Liver (tissue), 9 donors: ENCODE measurements around the gene TH. TPM values are rescaled to one million over a fixed set of nuclear protein-coding genes. Genes with fewer than 3 reads are reported as not detected.

ENCODE experiments used
- DNase-seq: peaks from one replicate; pipeline ENCODE4 v3.0.0-alpha.2; 2017; ENCODE audit warnings: low spot score
- H3K27ac ChIP-seq, 2 donors: one replicate each; pipeline ENCODE4 v1.7.0; 2013; ENCODE audit warnings: inconsistent platforms in 2 of 2, low read length in 2 of 2, control low read depth in 1 of 2, low read depth in 1 of 2, mild to moderate bottlenecking in 1 of 2
- H3K27me3 ChIP-seq, 4 donors: one replicate each; pipeline versions ENCODE4 v1.6.1 to v1.7.0; 2013; ENCODE audit warnings: low read length in 3 of 4, inconsistent platforms in 1 of 4, mild to moderate bottlenecking in 1 of 4, moderate library complexity in 1 of 4; ENCODE audit not compliant: control insufficient read depth in 4 of 4, insufficient read depth in 4 of 4
- H3K36me3 ChIP-seq, 4 donors: one replicate each; pipeline versions ENCODE4 v1.6.1 to v1.7.0; 2013; ENCODE audit warnings: low read length in 3 of 4, mild to moderate bottlenecking in 3 of 4, low read depth in 1 of 4, moderate library complexity in 1 of 4; ENCODE audit not compliant: control insufficient read depth in 4 of 4, insufficient read depth in 3 of 4
- H3K4me1 ChIP-seq, 4 donors: one replicate each; pipeline versions ENCODE4 v1.6.1 to v1.7.0; 2013; ENCODE audit warnings: low read length in 3 of 4, mild to moderate bottlenecking in 3 of 4, moderate library complexity in 1 of 4; ENCODE audit not compliant: control insufficient read depth in 4 of 4, insufficient read depth in 4 of 4
- H3K4me3 ChIP-seq, 3 donors: one replicate each; pipeline versions ENCODE4 v1.6.1 to v1.7.0; 2013; ENCODE audit warnings: low read length in 3 of 3, control low read depth in 1 of 3, low read depth in 1 of 3, mild to moderate bottlenecking in 1 of 3
- H3K9ac ChIP-seq, 2 donors: one replicate each; pipeline ENCODE4 v1.7.0; 2013; ENCODE audit warnings: low read length in 2 of 2, mild to moderate bottlenecking in 2 of 2, moderate library complexity in 2 of 2, control low read depth in 1 of 2, low read depth in 1 of 2
- H3K9me3 ChIP-seq, 4 donors: one replicate each; pipeline versions ENCODE4 v1.6.1 to v1.7.0; 2013; ENCODE audit warnings: low read length in 3 of 4; ENCODE audit not compliant: control insufficient read depth in 4 of 4
- EGR1 ChIP-seq, 2 donors: IDR thresholded peaks; 2 replicates each; pipeline ENCODE4 v1.6.1; 2016 to 2018; ENCODE audit warnings: antibody characterized with exemption in 2 of 2, low read depth in 2 of 2
- FOXA1 ChIP-seq: IDR thresholded peaks from 2 replicates; pipeline ENCODE4 v1.6.1; 2016; ENCODE audit warnings: antibody characterized with exemption
- GABPA ChIP-seq, 2 donors: IDR thresholded peaks in 1 of 2; conservative IDR thresholded peaks in 1 of 2; 2 replicates each; pipeline ENCODE4 v1.6.1; 2016; ENCODE audit warnings: antibody characterized with exemption in 2 of 2, mild to moderate bottlenecking in 1 of 2, moderate library complexity in 1 of 2
- HNF4A ChIP-seq, 2 donors: conservative IDR thresholded peaks; 2 replicates each; pipeline ENCODE4 v1.6.1; 2016; ENCODE audit warnings: antibody characterized with exemption in 2 of 2, mild to moderate bottlenecking in 2 of 2
- HNF4G ChIP-seq: IDR thresholded peaks from 2 replicates; pipeline ENCODE4 v1.6.1; 2016; ENCODE audit warnings: antibody characterized with exemption
- JUND ChIP-seq, 2 donors: IDR thresholded peaks; 2 replicates each; pipeline ENCODE4 v1.6.1; 2016; ENCODE audit warnings: antibody characterized with exemption in 2 of 2
- NR2F2 ChIP-seq: IDR thresholded peaks from 2 replicates; pipeline ENCODE4 v1.6.1; 2016; ENCODE audit warnings: antibody characterized with exemption
- RAD21 ChIP-seq, 2 donors: IDR thresholded peaks; 2 replicates each; pipeline ENCODE4 v1.6.1; 2016; ENCODE audit warnings: antibody characterized with exemption in 2 of 2, mild to moderate bottlenecking in 2 of 2
- RXRA ChIP-seq, 2 donors: IDR thresholded peaks; 2 replicates each; pipeline ENCODE4 v1.6.1; 2017 to 2018; ENCODE audit warnings: antibody characterized with exemption in 2 of 2, mild to moderate bottlenecking in 1 of 2
- TAF1 ChIP-seq: conservative IDR thresholded peaks from 2 replicates; pipeline ENCODE4 v1.6.1; 2016; ENCODE audit warnings: antibody characterized with exemption, mild to moderate bottlenecking
- YY1 ChIP-seq: IDR thresholded peaks from 2 replicates; pipeline ENCODE4 v1.6.1; 2016; ENCODE audit warnings: antibody characterized with exemption, mild to moderate bottlenecking
- WGBS: extraction: QIAGEN DNeasy Blood & Tissue Kit; methylation state at CpG from one replicate; pipeline ENCODE4 v1.1.7; 2013; 5-methylcytosine and 5-hydroxymethylcytosine counted together
- polyA plus RNA-seq, 2 donors: library from polyadenylated mRNA; stranded (reverse) in 1 of 2; unstranded in 1 of 2; fragments of 200-250 nt in 1 of 2; fragments of >200 nt in 1 of 2; fragmentation: Nextera tagmentation in 1 of 2; extraction: Ambion mirVana in 1 of 2; gene quantifications; one replicate each; pipeline versions ENCODE4 v1.2.1 to v1.2.3, GENCODE V29; 2013 to 2015
- total RNA-seq, 2 donors: library from RNA; depleted of rRNA; stranded (reverse); fragments of >200 nt; gene quantifications; one replicate each; pipeline ENCODE4 v1.2.3, GENCODE V29; 2014
- TF ChIP-seq, protein P1 (sequence below): IDR thresholded peaks from 2 replicates; pipeline ENCODE4 v1.6.1; 2016; ENCODE audit warnings: antibody characterized with exemption, mild to moderate bottlenecking
- TF ChIP-seq, protein P2 (sequence below): IDR thresholded peaks from 2 replicates; pipeline ENCODE4 v1.6.1; 2016; ENCODE audit warnings: antibody characterized with exemption
- TF ChIP-seq, protein P3 (sequence below): IDR thresholded peaks from 2 replicates; pipeline ENCODE4 v1.6.1; 2016; ENCODE audit warnings: antibody characterized with exemption
- TF ChIP-seq, protein P4 (sequence below): fragments of 150-350 bp; IDR thresholded peaks from 2 replicates; pipeline ENCODE4 v1.5.1; 2017; ENCODE audit warnings: improper control_type of control experiment, low read depth, low read length; ENCODE audit not compliant: missing input control
- donor health status: healthy.
- donor health status: healthy.
- donor health status: healthy.
- donor health status: healthy.
- donor health status: healthy.

Gene TH
- total and polyA plus RNA-seq, 4 donors: 0.13 to 0.24 TPM; not detected in 2

DNA sequence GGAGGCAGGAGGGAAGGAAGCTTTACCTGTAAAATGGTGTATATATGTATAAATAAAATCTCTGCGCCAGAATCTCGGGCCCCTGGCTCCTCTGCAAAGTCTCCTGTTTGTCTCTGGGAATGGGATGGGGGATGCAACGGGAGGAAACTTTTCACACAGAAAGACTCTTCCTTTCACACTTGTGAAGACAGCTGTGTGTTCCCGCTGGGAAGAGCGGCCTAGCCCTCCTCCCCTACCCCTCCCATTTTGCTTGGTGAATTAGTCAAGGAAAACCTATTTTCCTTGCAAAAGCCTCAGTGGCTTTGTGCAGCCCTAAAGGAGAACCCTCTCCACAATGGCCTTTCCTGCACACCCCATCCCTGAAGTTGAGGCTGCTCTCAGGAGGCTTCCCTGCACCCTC is 23.0 kb downstream of the TH start:
- no peak for DNase-seq
- H3K27me3 ChIP-seq: no peaks in the 10 kb centered on the region

DNA sequence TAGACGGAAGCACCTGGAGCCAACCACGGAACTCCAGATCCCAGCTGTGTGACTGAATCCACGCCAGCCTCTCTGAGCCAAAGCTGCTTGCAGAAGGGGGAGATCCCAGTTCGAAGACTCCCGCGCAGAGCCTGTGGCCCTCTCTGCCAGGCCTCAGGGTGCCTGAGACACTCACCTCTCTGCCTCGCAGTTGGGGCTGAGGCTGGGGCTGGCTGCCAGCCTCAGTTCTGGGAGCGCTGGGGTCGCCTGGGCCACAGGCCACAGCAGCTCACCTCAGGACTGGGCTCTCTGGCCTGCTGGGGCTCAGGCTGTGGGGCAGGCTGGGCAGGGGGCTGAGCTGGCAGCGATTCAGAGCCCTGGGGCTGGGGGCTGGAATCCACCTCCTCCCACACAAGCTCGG is 24.2 kb downstream of the TH start:
- Histone ChIP-seq H3K36me3 (peaks cover 11 to 31% (median 24%) of the 10 kb centered on the region in 4 donors), H3K9ac (no peak overlapping the region), H3K9me3 (no peaks in the 10 kb centered on the region), H3K27me3 (no peaks in the 10 kb centered on the region), H3K27ac (no peak overlapping the region), H3K4me3 (no peak overlapping the region), H3K4me1 (peaks cover 7 to 41% (median 32%) of the 10 kb centered on the region in 4 donors)
- TF ChIP-seq RAD21 (IDR thresholded peaks at IDR 0.05) (no peak), JUND (IDR thresholded peaks at IDR 0.05) (no peak), GABPA (IDR thresholded peaks at IDR 0.05 in 1 of 2, conservative IDR thresholded peaks at IDR 0.05 in 1 of 2) (no peak), RXRA (IDR thresholded peaks at IDR 0.05) (no peak), TAF1 (no peak), FOXA1 (no peak), EGR1 (IDR thresholded peaks at IDR 0.05; ENCODE audit: low read depth in 2 of 2) (no peak), HNF4G (no peak), NR2F2 (no peak), HNF4A (conservative IDR thresholded peaks at IDR 0.05) (no peak)
- 69% methylated on average over 11 of the region's 11 CpGs for WGBS
- no peak for DNase-seq

More for the DNA sequence above, 23.0 kb downstream of the TH start:
- H3K4me3 ChIP-seq: no peak overlapping the region
- TF ChIP-seq, protein P1, sequence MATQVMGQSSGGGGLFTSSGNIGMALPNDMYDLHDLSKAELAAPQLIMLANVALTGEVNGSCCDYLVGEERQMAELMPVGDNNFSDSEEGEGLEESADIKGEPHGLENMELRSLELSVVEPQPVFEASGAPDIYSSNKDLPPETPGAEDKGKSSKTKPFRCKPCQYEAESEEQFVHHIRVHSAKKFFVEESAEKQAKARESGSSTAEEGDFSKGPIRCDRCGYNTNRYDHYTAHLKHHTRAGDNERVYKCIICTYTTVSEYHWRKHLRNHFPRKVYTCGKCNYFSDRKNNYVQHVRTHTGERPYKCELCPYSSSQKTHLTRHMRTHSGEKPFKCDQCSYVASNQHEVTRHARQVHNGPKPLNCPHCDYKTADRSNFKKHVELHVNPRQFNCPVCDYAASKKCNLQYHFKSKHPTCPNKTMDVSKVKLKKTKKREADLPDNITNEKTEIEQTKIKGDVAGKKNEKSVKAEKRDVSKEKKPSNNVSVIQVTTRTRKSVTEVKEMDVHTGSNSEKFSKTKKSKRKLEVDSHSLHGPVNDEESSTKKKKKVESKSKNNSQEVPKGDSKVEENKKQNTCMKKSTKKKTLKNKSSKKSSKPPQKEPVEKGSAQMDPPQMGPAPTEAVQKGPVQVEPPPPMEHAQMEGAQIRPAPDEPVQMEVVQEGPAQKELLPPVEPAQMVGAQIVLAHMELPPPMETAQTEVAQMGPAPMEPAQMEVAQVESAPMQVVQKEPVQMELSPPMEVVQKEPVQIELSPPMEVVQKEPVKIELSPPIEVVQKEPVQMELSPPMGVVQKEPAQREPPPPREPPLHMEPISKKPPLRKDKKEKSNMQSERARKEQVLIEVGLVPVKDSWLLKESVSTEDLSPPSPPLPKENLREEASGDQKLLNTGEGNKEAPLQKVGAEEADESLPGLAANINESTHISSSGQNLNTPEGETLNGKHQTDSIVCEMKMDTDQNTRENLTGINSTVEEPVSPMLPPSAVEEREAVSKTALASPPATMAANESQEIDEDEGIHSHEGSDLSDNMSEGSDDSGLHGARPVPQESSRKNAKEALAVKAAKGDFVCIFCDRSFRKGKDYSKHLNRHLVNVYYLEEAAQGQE: no peak
- H3K9me3 ChIP-seq: no peaks in the 10 kb centered on the region
- H3K4me1 ChIP-seq: peaks cover 7 to 53% (median 43%) of the 10 kb centered on the region in 4 donors
- WGBS: 77% methylated on average over 5 of the region's 5 CpGs
- no peak overlapping the region for H3K9ac ChIP-seq
- H3K27ac ChIP-seq: no peak overlapping the region
- peaks cover 8 to 25% (median 17%) of the 10 kb centered on the region in 4 donors for H3K36me3 ChIP-seq

DNA sequence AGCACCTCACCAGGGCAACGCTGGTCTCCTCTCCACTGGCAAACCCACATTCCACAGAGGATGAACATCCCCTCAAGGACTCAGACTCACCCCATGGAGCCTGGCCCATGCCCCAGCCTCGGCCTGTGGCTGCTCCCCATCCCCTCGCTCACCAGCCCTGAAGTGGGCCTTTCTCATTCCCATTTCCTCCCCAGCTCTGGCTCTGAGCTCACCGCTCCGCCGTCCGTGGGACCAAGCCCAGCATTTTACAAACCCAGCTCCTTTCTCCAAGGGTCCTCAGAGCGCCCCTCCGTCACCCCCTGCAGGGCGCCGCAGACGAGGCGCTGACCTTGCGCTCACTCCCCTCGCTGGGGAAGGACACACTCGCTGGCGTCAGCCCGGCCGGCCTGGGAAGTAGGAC is 25.6 kb downstream of the TH start:
- WGBS: 75% methylated on average over 19 of the region's 19 CpGs
- Histone ChIP-seq H3K4me3 (no peak overlapping the region), H3K4me1 (peaks cover 2 to 28% (median 20%) of the 10 kb centered on the region in 4 donors), H3K27me3 (no peaks in the 10 kb centered on the region), H3K36me3 (peaks cover 11 to 35% (median 27%) of the 10 kb centered on the region in 4 donors), H3K9me3 (no peaks in the 10 kb centered on the region), H3K9ac (no peak overlapping the region), H3K27ac (no peak overlapping the region)
- no peak for DNase-seq
- TF ChIP-seq YY1: no peak
- TF ChIP-seq, protein P2, sequence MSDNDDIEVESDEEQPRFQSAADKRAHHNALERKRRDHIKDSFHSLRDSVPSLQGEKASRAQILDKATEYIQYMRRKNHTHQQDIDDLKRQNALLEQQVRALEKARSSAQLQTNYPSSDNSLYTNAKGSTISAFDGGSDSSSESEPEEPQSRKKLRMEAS: no peak
- TF ChIP-seq EGR1 (IDR thresholded peaks at IDR 0.05; ENCODE audit: low read depth in 2 of 2): no peak
- no peak for TF ChIP-seq RXRA (IDR thresholded peaks at IDR 0.05)
- TF ChIP-seq, protein P1: no peak
- TF ChIP-seq, protein P3, sequence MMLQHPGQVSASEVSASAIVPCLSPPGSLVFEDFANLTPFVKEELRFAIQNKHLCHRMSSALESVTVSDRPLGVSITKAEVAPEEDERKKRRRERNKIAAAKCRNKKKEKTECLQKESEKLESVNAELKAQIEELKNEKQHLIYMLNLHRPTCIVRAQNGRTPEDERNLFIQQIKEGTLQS: no peak
- no peak for TF ChIP-seq JUND (IDR thresholded peaks at IDR 0.05)
- TF ChIP-seq NR2F2: no peak
- TF ChIP-seq, protein P4, sequence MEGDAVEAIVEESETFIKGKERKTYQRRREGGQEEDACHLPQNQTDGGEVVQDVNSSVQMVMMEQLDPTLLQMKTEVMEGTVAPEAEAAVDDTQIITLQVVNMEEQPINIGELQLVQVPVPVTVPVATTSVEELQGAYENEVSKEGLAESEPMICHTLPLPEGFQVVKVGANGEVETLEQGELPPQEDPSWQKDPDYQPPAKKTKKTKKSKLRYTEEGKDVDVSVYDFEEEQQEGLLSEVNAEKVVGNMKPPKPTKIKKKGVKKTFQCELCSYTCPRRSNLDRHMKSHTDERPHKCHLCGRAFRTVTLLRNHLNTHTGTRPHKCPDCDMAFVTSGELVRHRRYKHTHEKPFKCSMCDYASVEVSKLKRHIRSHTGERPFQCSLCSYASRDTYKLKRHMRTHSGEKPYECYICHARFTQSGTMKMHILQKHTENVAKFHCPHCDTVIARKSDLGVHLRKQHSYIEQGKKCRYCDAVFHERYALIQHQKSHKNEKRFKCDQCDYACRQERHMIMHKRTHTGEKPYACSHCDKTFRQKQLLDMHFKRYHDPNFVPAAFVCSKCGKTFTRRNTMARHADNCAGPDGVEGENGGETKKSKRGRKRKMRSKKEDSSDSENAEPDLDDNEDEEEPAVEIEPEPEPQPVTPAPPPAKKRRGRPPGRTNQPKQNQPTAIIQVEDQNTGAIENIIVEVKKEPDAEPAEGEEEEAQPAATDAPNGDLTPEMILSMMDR: no peak
